Nephron progenitor cell (in vitro differentiated cells): ENCODE measurements around the gene RTN4IP1.

ENCODE experiments used
- DNase-seq: peaks from one replicate; pipeline ENCODE4 v3.0.0; 2021
- H3K27ac Mint-ChIP-seq: 2 replicates; pipeline ENCODE4 v1.8.0; 2021; ENCODE audit warnings: mild to moderate bottlenecking, moderate library complexity, mixed read lengths
- H3K27me3 Mint-ChIP-seq: 2 replicates; pipeline ENCODE4 v1.8.0; 2021; ENCODE audit warnings: mild to moderate bottlenecking, low read depth, mixed read lengths; ENCODE audit not compliant: poor library complexity
- H3K36me3 Mint-ChIP-seq: 2 replicates; pipeline ENCODE4 v1.8.0; 2021; ENCODE audit warnings: low read depth, mixed read lengths
- H3K4me1 Mint-ChIP-seq: 2 replicates; pipeline ENCODE4 v1.8.0; 2021; ENCODE audit warnings: mixed read lengths
- H3K4me3 Mint-ChIP-seq: 2 replicates; pipeline ENCODE4 v1.8.0; 2021; ENCODE audit warnings: mild to moderate bottlenecking, moderate library complexity, mixed read lengths
- H3K9me3 Mint-ChIP-seq: 2 replicates; pipeline ENCODE4 v1.8.0; 2021; ENCODE audit warnings: mild to moderate bottlenecking, moderate library complexity, mixed read lengths
- TF ChIP-seq, protein P1 (sequence below): fragments of 200-600 bp; sonication (generic); IDR thresholded peaks from 2 replicates; pipeline ENCODE4 v1.5.0; 2021; ENCODE audit warnings: antibody characterized with exemption

RTN4IP1 gene

DNA sequence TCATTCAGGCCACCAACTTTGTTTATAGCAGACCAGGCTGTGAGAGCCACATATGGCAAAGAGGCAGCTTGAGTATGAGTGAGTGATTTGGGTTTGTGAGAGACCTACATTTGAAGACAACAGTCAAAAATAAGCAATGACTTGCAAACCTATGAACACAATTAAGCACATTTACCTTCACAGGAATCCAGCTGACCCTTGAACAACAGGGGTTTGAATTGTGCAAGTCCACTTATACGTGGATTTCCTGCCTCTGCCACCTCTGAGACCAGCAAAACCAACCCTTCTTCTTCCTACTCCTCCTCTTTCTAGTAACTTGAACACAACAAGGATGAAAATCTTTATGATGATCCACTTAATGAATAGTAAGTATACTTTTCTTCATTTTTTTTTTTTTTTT, 10.1 kb downstream of the RTN4IP1 start:
- Mint-ChIP-seq H3K9me3 (peaks cover 21% of the 10 kb centered on the region), H3K27ac (no peak overlapping the region), H3K4me3 (no peak overlapping the region), H3K4me1 (no peaks in the 10 kb centered on the region), H3K27me3 (no peaks in the 10 kb centered on the region), H3K36me3 (peaks cover 41% of the 10 kb centered on the region)
- TF ChIP-seq, protein P1, sequence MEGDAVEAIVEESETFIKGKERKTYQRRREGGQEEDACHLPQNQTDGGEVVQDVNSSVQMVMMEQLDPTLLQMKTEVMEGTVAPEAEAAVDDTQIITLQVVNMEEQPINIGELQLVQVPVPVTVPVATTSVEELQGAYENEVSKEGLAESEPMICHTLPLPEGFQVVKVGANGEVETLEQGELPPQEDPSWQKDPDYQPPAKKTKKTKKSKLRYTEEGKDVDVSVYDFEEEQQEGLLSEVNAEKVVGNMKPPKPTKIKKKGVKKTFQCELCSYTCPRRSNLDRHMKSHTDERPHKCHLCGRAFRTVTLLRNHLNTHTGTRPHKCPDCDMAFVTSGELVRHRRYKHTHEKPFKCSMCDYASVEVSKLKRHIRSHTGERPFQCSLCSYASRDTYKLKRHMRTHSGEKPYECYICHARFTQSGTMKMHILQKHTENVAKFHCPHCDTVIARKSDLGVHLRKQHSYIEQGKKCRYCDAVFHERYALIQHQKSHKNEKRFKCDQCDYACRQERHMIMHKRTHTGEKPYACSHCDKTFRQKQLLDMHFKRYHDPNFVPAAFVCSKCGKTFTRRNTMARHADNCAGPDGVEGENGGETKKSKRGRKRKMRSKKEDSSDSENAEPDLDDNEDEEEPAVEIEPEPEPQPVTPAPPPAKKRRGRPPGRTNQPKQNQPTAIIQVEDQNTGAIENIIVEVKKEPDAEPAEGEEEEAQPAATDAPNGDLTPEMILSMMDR: no peak
- no peak for DNase-seq

DNA sequence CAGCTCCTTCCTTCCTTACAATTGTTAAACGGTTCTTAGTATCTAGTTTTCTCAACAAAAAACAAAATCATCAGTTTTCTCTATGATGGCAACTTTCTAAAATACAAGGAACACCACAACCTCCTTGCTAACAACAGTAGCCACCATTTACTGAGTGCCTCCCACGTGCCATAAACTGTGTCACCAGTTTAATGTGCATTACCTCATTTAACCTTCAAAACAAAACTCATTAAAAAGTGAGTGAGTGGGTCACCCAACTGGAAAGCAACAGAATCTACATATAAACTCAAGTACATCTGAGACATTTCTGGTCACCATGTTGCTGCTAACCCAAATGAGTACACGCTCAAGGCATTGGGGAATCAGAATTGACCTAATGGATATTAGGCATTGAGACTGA, 11.0 kb downstream of the RTN4IP1 start:
- Mint-ChIP-seq H3K9me3 (peaks cover 15% of the 10 kb centered on the region), H3K27ac (no peak overlapping the region), H3K36me3 (peaks cover 34% of the 10 kb centered on the region), H3K4me3 (no peak overlapping the region), H3K27me3 (no peaks in the 10 kb centered on the region), H3K4me1 (no peaks in the 10 kb centered on the region)
- no peak for DNase-seq
- TF ChIP-seq, protein P1: no peak

DNA sequence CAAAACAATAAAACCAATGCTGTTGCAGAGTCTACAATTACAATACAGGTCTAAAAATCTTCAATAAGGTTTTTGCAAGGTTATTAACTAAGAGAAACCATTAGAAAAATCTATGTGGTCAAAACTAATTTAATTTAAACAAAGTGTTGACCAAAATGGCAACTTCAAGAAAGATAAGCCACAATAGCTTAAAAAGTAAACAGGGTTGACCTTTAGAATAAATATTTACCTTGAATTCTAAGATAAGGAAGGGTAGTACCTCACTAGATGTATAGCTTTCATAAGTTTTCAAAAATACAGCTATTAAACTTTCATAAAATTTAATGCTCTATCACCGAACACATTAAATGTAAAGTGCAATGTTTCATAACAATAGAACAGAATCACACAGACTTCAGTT, 11.4 kb downstream of the RTN4IP1 start:
- Mint-ChIP-seq H3K9me3 (peaks cover 10% of the 10 kb centered on the region), H3K36me3 (peaks cover 30% of the 10 kb centered on the region), H3K4me1 (no peaks in the 10 kb centered on the region), H3K27ac (no peak overlapping the region), H3K27me3 (no peaks in the 10 kb centered on the region), H3K4me3 (no peak overlapping the region)
- DNase-seq: no peak
- TF ChIP-seq, protein P1: no peak

DNA sequence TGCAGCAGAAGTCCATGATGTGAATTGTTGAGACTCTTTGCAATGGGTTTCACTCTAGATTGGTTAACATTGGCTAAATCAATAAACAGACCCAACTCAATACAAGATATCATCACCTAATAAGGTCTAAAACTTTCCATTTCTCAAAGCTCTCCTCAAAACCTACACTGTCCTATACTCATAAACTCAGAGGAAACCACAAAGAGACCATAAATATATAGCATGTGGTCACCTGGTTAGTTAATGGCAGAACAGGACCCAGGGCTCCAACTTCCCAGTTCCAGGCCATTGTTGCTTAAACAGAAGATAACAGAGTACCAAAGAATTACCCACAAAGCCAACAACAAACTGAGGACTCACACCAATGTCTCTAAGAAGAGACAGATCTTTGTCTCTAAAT, 12.0 kb downstream of the RTN4IP1 start:
- no peak for DNase-seq
- Mint-ChIP-seq H3K4me1 (no peaks in the 10 kb centered on the region), H3K4me3 (no peak overlapping the region), H3K9me3 (peaks cover 5% of the 10 kb centered on the region), H3K27ac (no peak overlapping the region), H3K27me3 (no peaks in the 10 kb centered on the region), H3K36me3 (peaks cover 24% of the 10 kb centered on the region)
- TF ChIP-seq, protein P1: no peak

DNA sequence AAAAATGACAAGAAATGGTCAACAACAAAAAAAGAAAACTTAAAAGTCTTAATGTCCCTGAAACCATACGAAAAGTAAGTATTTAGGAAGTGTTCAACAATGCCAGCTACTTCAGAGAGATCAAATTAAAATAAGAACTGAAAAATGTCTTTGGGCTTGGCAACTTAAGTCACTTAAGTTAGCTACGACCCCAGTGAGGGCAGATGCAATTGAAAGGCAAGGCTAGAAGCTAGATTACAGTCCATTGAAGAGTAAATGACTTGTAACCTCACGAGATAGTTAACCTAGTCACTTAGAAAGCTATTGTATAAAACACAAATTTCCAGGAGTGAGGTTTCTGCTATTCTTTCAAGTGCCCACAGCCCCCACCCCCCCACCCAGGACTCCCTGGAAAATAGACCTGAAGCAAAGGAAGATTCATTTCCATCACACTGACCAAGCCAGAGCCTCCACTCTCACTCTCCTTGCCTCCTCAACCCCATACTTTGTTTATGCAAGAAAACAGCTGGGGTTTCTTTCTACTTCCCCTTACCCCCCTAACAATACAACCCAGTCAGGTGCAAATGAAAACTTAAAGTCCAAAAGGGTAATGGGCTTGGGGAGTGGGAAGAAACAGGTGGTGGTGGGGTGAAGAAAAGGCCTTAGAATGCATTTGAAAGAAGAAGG, 14.6 kb downstream of the RTN4IP1 start:
- Mint-ChIP-seq H3K36me3 (peaks cover 7% of the 10 kb centered on the region), H3K4me1 (no peaks in the 10 kb centered on the region), H3K9me3 (no peaks in the 10 kb centered on the region), H3K27ac (no peak overlapping the region), H3K27me3 (no peaks in the 10 kb centered on the region), H3K4me3 (no peak overlapping the region)
- TF ChIP-seq, protein P1: no peak
- DNase-seq: no peak

DNA sequence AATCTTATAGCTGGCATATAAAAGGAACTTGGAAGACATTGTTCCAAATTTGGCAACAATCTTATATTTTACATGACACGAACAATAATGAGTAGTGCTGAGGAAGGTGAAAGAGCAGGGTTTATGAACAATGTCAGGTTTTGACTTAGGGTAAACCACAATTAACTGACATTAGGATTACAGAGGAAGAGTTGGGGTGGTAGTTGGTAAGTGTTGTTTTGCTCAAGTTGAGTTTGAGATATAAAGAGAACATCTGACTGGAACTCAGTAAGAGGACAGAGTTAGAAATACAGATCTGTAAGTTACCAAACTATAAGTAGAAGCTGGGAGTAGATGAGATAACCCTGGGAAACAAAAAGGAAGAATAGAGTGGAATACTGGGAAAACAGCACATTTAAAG, 15.1 kb downstream of the RTN4IP1 start:
- Mint-ChIP-seq H3K4me1 (no peaks in the 10 kb centered on the region), H3K36me3 (peaks cover 7% of the 10 kb centered on the region), H3K27ac (no peak overlapping the region), H3K4me3 (no peak overlapping the region), H3K27me3 (no peaks in the 10 kb centered on the region), H3K9me3 (no peaks in the 10 kb centered on the region)
- TF ChIP-seq, protein P1: no peak
- DNase-seq: no peak
